Prostate gland (tissue), 2 donors: ENCODE results near the gene OR9K2. TPM values are rescaled to one million over a fixed set of nuclear protein-coding genes. Genes with fewer than 3 reads are reported as not detected.
"Not testable (repeated sequence)": the region's sequence is repeated elsewhere in the genome, so short reads cannot be mapped to it uniquely, and the experiment has no call there.

Source experiments
- DNase-seq: peaks from one replicate; pipeline ENCODE4 v3.0.0-alpha.2; 2019; ENCODE audit warnings: low spot score
- H3K27ac ChIP-seq, 2 donors: fragments of 200-600 bp; sonication (generic); 2 replicates each; pipeline ENCODE4 v1.5.1; 2017 to 2019
- H3K27me3 ChIP-seq: fragments of 200-600 bp; sonication (generic); replicated peaks from 2 replicates; pipeline ENCODE4 v1.5.1; 2019; ENCODE audit not compliant: insufficient read depth
- H3K36me3 ChIP-seq, 2 donors: fragments of 200-600 bp; sonication (generic); 1 replicate in 1 of 2; 2 replicates in 1 of 2; pipeline versions ENCODE4 v1.5.1 to v1.8.1; 2017 to 2019
- H3K4me1 ChIP-seq: fragments of 200-600 bp; sonication (generic); replicated peaks from 2 replicates; pipeline ENCODE4 v1.5.1; 2019
- H3K4me3 ChIP-seq, 2 donors: fragments of 200-600 bp; sonication (generic); 2 replicates each; pipeline ENCODE4 v1.5.1; 2017 to 2019
- H3K9me3 ChIP-seq: fragments of 200-600 bp; sonication (generic); 2 replicates; pipeline ENCODE4 v1.5.1; 2017
- CTCF ChIP-seq, 4 experiments: fragments of 200-600 bp in 2 of 4; fragments of 450-650 bp in 2 of 4; sonication (generic) in 2 of 4; IDR thresholded peaks; 1 replicate in 3 of 4; 2 replicates in 1 of 4; pipeline ENCODE4 v1.5.1; 2016 to 2019; ENCODE audit warnings: antibody characterized with exemption in 4 of 4, mild to moderate bottlenecking in 2 of 4, moderate library complexity in 2 of 4
- POLR2A ChIP-seq: fragments of 450-650 bp; IDR thresholded peaks from one replicate; pipeline ENCODE4 v1.6.1; 2016; ENCODE audit warnings: antibody characterized with exemption, mild to moderate bottlenecking
- POLR2AphosphoS5 ChIP-seq: sonication (generic); formaldehyde crosslinking; IDR thresholded peaks from one replicate; pipeline ENCODE4 v1.6.1; 2017; ENCODE audit warnings: antibody characterized with exemption
- WGBS: methylation state at CpG from one replicate; pipeline ENCODE4 v1.1.5; 2018; 5-methylcytosine and 5-hydroxymethylcytosine counted together
- intact Hi-C: fragments of 100-400 bp; cut with DNase I; formaldehyde crosslinking; loops from one replicate; pipeline ENCODE4 v1.14.2; 2022
- total RNA-seq, 2 donors: library from RNA; depleted of rRNA; stranded (reverse); fragments of >200 nt; gene quantifications; one replicate each; pipeline ENCODE4 v1.1.0, GENCODE V29; 2016

OR9K2 gene
- total RNA-seq, 2 donors from 2014 or later: not detected

- intact Hi-C loops: no loop called here
- WGBS: 41% methylated on average over 3 of the region's 3 CpGs
- H3K4me3 ChIP-seq: no peak overlapping the region
- no peaks in the 10 kb centered on the region for H3K9me3 ChIP-seq
- H3K27me3 ChIP-seq: no peaks in the 10 kb centered on the region
- no peaks in the 10 kb centered on the region for H3K36me3 ChIP-seq
- peak in 3 of 4 experiments; percentile 39 to 48 (median 44) for TF ChIP-seq CTCF (IDR thresholded peaks at IDR 0.05)
- no peak for TF ChIP-seq POLR2AphosphoS5
- H3K27ac ChIP-seq: no peak overlapping the region
- peak; percentile 32 for DNase-seq
- no peaks in the 10 kb centered on the region for H3K4me1 ChIP-seq
Observed at GRCh38 chr12:55142669-55143565, 16.7 kb downstream of the OR9K2 start.

- no peaks in the 10 kb centered on the region for H3K27me3 ChIP-seq
- no peaks in the 10 kb centered on the region for H3K9me3 ChIP-seq
- H3K36me3 ChIP-seq: no peaks in the 10 kb centered on the region
- H3K4me1 ChIP-seq: no peaks in the 10 kb centered on the region
- TF ChIP-seq POLR2A (no peak), CTCF (IDR thresholded peaks at IDR 0.05) (no peak), POLR2AphosphoS5 (no peak)
- no peak overlapping the region for H3K4me3 ChIP-seq
- no peak for DNase-seq
- WGBS: 17% methylated on average over 1 of the region's 1 CpG
- no peak overlapping the region for H3K27ac ChIP-seq
- intact Hi-C loops: no loop called here
Observed at GRCh38 chr12:55143566-55143870, 17.3 kb downstream of the OR9K2 start.

GRCh38 chr12:55167010-55167640 is 40.9 kb downstream of the OR9K2 start:
- intact Hi-C loops, H3K4me1 ChIP-seq, H3K9me3 ChIP-seq, H3K27ac ChIP-seq, DNase-seq, H3K36me3 ChIP-seq, H3K27me3 ChIP-seq, H3K4me3 ChIP-seq: not testable (repeated sequence)
- WGBS: 75% methylated on average over 24 of the region's 24 CpGs

- TF ChIP-seq CTCF (IDR thresholded peaks at IDR 0.05) (no peak), POLR2A (no peak), POLR2AphosphoS5 (no peak)
- Histone ChIP-seq H3K27me3 (no peaks in the 10 kb centered on the region), H3K9me3 (no peaks in the 10 kb centered on the region), H3K27ac (no peak overlapping the region), H3K4me1 (no peaks in the 10 kb centered on the region), H3K36me3 (no peaks in the 10 kb centered on the region), H3K4me3 (no peak overlapping the region)
- intact Hi-C loops: no loop called here
- WGBS: 96% methylated on average over 2 of the region's 2 CpGs
- DNase-seq: no peak
Observed at GRCh38 chr12:55171445-55171844, 45.2 kb downstream of the OR9K2 start.

- WGBS: 78% methylated on average over 2 of the region's 2 CpGs
- H3K9me3 ChIP-seq, intact Hi-C loops, H3K27me3 ChIP-seq, H3K4me3 ChIP-seq, H3K36me3 ChIP-seq, DNase-seq, H3K4me1 ChIP-seq, H3K27ac ChIP-seq: not testable (repeated sequence)
Observed at GRCh38 chr12:55171846-55172245, 45.6 kb downstream of the OR9K2 start.

GRCh38 chr12:55172686-55173085 is 46.5 kb downstream of the OR9K2 start:
- no peaks in the 10 kb centered on the region for H3K36me3 ChIP-seq
- H3K27me3 ChIP-seq: no peaks in the 10 kb centered on the region
- no peaks in the 10 kb centered on the region for H3K4me1 ChIP-seq
- 15% methylated on average over 1 of the region's 1 CpG for WGBS
- H3K4me3 ChIP-seq: no peak overlapping the region
- no peak for DNase-seq
- no peak overlapping the region for H3K27ac ChIP-seq
- intact Hi-C loops: no loop called here
- TF ChIP-seq CTCF (IDR thresholded peaks at IDR 0.05): no peak
- no peak for TF ChIP-seq POLR2AphosphoS5
- no peak for TF ChIP-seq POLR2A
- H3K9me3 ChIP-seq: no peaks in the 10 kb centered on the region
